ENCODE results near the gene COPA. TPM values are rescaled to one million over a fixed set of nuclear protein-coding genes. Genes with fewer than 3 reads are reported as not detected.

The COPA gene
- total and polyA plus RNA-seq, 2 experiments from 2014 or later = 141 to 151 TPM

GRCh38 chr1:160344241-160344640, 1.2 kb upstream of the COPA start:
- H3K4me3 ChIP-seq = peak overlapping the region; percentile 85
- H4K20me1 ChIP-seq (ENCODE audit: insufficient read depth, poor library complexity, severe bottlenecking) = peaks cover 30% of the 10 kb centered on the region
- no peaks in the 10 kb centered on the region for H3K9me2 ChIP-seq (replicated peaks; ENCODE audit: insufficient read depth)
- H3K27ac ChIP-seq = peak overlapping the region; percentile 94
- H3K79me2 ChIP-seq = peaks cover 79% of the 10 kb centered on the region
- H3K4me2 ChIP-seq = peak overlapping the region; percentile 88
- 87% methylated on average over 3 of the region's 3 CpGs for WGBS (ENCODE audit: low lambda C conversion rate, missing lambda C conversion rate)
- H3K9me3 ChIP-seq (ENCODE audit: low read depth) = no peaks in the 10 kb centered on the region
- DNase-seq (ENCODE audit: low spot score) = no peak
- TF ChIP-seq EZH2phosphoT487 (IDR thresholded peaks at IDR 0.05; ENCODE audit: low read depth, severe bottlenecking, unreplicated experiment) (no peak), CTCF (IDR thresholded peaks at IDR 0.05; ENCODE audit: poor library complexity) (no peak), EZH2 (IDR thresholded peaks at IDR 0.05; ENCODE audit: borderline replicate concordance) (no peak)
- H3K27me3 ChIP-seq = no peaks in the 10 kb centered on the region
- no peaks in the 10 kb centered on the region for H3K36me3 ChIP-seq (replicated peaks; ENCODE audit: insufficient read depth, low read depth)
- peaks cover 12% of the 10 kb centered on the region for H3K4me1 ChIP-seq (ENCODE audit: insufficient read depth)
- H2AFZ ChIP-seq = no peak overlapping the region

- peak; percentile 25 for DNase-seq (ENCODE audit: low spot score)
- H2AFZ ChIP-seq = peak overlapping the region; percentile 38
- TF ChIP-seq CTCF (IDR thresholded peaks at IDR 0.05; ENCODE audit: poor library complexity) (no peak), EZH2 (IDR thresholded peaks at IDR 0.05; ENCODE audit: borderline replicate concordance) (no peak), EZH2phosphoT487 (IDR thresholded peaks at IDR 0.05; ENCODE audit: low read depth, severe bottlenecking, unreplicated experiment) (no peak)
- peaks cover 12% of the 10 kb centered on the region for H3K4me1 ChIP-seq (ENCODE audit: insufficient read depth)
- under 1% methylated on average over 7 of the region's 7 CpGs for WGBS (ENCODE audit: low lambda C conversion rate, missing lambda C conversion rate)
- H3K9me3 ChIP-seq (ENCODE audit: low read depth) = no peaks in the 10 kb centered on the region
- H4K20me1 ChIP-seq (ENCODE audit: insufficient read depth, poor library complexity, severe bottlenecking) = peaks cover 32% of the 10 kb centered on the region
- peak overlapping the region; percentile 81 for H3K4me2 ChIP-seq
- no peaks in the 10 kb centered on the region for H3K9me2 ChIP-seq (replicated peaks; ENCODE audit: insufficient read depth)
- H3K79me2 ChIP-seq = peaks cover 96% of the 10 kb centered on the region
- H3K27ac ChIP-seq = peak overlapping the region; percentile 94
- peak overlapping the region; percentile 85 for H3K4me3 ChIP-seq
- H3K27me3 ChIP-seq = no peaks in the 10 kb centered on the region
- no peaks in the 10 kb centered on the region for H3K36me3 ChIP-seq (replicated peaks; ENCODE audit: insufficient read depth, low read depth)
Measured at GRCh38 chr1:160342526-160342925, 524 bp downstream of the COPA start.

GRCh38 chr1:160340866-160341265, 2.2 kb downstream of the COPA start:
- Histone ChIP-seq H3K9me3 (ENCODE audit: low read depth) (no peaks in the 10 kb centered on the region), H3K9me2 (replicated peaks; ENCODE audit: insufficient read depth) (no peaks in the 10 kb centered on the region), H3K4me2 (peak overlapping the region; percentile 81), H2AFZ (no peak overlapping the region), H3K4me3 (no peak overlapping the region), H3K27ac (no peak overlapping the region), H3K27me3 (no peaks in the 10 kb centered on the region), H3K36me3 (replicated peaks; ENCODE audit: insufficient read depth, low read depth) (no peaks in the 10 kb centered on the region), H3K79me2 (peaks cover 96% of the 10 kb centered on the region), H4K20me1 (ENCODE audit: insufficient read depth, poor library complexity, severe bottlenecking) (peaks cover 32% of the 10 kb centered on the region), H3K4me1 (ENCODE audit: insufficient read depth) (peaks cover 12% of the 10 kb centered on the region)
- no peak for DNase-seq (ENCODE audit: low spot score)
- TF ChIP-seq EZH2 (IDR thresholded peaks at IDR 0.05; ENCODE audit: borderline replicate concordance) (no peak), CTCF (IDR thresholded peaks at IDR 0.05; ENCODE audit: poor library complexity) (no peak), EZH2phosphoT487 (IDR thresholded peaks at IDR 0.05; ENCODE audit: low read depth, severe bottlenecking, unreplicated experiment) (no peak)
- 50% methylated on average over 2 of the region's 2 CpGs for WGBS (ENCODE audit: low lambda C conversion rate, missing lambda C conversion rate)

GRCh38 chr1:160340146-160340545, 2.9 kb downstream of the COPA start:
- peaks cover 12% of the 10 kb centered on the region for H3K4me1 ChIP-seq (ENCODE audit: insufficient read depth)
- no peak overlapping the region for H3K27ac ChIP-seq
- no peak overlapping the region for H2AFZ ChIP-seq
- H3K4me2 ChIP-seq = peak overlapping the region; percentile 81
- H3K4me3 ChIP-seq = no peak overlapping the region
- no peak for DNase-seq (ENCODE audit: low spot score)
- TF ChIP-seq EZH2phosphoT487 (IDR thresholded peaks at IDR 0.05; ENCODE audit: low read depth, severe bottlenecking, unreplicated experiment) (no peak), EZH2 (IDR thresholded peaks at IDR 0.05; ENCODE audit: borderline replicate concordance) (no peak), CTCF (IDR thresholded peaks at IDR 0.05; ENCODE audit: poor library complexity) (no peak)
- H3K27me3 ChIP-seq = no peaks in the 10 kb centered on the region
- no peaks in the 10 kb centered on the region for H3K36me3 ChIP-seq (replicated peaks; ENCODE audit: insufficient read depth, low read depth)
- peaks cover 94% of the 10 kb centered on the region for H3K79me2 ChIP-seq
- WGBS (ENCODE audit: low lambda C conversion rate, missing lambda C conversion rate) = 80% methylated on average over 3 of the region's 3 CpGs
- H4K20me1 ChIP-seq (ENCODE audit: insufficient read depth, poor library complexity, severe bottlenecking) = peaks cover 32% of the 10 kb centered on the region
- H3K9me2 ChIP-seq (replicated peaks; ENCODE audit: insufficient read depth) = no peaks in the 10 kb centered on the region
- no peaks in the 10 kb centered on the region for H3K9me3 ChIP-seq (ENCODE audit: low read depth)

All from hepatocyte (in vitro differentiated cells).